ENCODE data around the gene TBC1D32.
A peak's percentile ranks its signal among the peaks of the same experiment; 100 is the strongest.
"Not testable (repeated sequence)": the region's sequence is repeated elsewhere in the genome, so short reads cannot be mapped to it uniquely, and the experiment has no call there.

Gene TBC1D32, protein sequence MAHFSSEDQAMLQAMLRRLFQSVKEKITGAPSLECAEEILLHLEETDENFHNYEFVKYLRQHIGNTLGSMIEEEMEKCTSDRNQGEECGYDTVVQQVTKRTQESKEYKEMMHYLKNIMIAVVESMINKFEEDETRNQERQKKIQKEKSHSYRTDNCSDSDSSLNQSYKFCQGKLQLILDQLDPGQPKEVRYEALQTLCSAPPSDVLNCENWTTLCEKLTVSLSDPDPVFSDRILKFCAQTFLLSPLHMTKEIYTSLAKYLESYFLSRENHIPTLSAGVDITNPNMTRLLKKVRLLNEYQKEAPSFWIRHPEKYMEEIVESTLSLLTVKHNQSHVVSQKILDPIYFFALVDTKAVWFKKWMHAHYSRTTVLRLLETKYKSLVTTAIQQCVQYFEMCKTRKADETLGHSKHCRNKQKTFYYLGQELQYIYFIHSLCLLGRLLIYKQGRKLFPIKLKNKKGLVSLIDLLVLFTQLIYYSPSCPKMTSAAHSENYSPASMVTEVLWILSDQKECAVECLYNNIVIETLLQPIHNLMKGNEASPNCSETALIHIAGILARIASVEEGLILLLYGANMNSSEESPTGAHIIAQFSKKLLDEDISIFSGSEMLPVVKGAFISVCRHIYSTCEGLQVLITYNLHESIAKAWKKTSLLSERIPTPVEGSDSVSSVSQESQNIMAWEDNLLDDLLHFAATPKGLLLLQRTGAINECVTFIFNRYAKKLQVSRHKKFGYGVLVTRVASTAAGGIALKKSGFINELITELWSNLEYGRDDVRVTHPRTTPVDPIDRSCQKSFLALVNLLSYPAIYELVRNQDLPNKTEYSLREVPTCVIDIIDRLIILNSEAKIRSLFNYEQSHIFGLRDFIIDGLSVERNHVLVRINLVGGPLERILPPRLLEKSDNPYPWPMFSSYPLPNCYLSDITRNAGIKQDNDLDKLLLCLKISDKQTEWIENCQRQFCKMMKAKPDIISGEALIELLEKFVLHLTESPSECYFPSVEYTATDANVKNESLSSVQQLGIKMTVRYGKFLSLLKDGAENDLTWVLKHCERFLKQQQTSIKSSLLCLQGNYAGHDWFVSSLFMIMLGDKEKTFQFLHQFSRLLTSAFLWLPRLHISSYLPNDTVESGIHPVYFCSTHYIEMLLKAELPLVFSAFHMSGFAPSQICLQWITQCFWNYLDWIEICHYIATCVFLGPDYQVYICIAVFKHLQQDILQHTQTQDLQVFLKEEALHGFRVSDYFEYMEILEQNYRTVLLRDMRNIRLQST

DNA sequence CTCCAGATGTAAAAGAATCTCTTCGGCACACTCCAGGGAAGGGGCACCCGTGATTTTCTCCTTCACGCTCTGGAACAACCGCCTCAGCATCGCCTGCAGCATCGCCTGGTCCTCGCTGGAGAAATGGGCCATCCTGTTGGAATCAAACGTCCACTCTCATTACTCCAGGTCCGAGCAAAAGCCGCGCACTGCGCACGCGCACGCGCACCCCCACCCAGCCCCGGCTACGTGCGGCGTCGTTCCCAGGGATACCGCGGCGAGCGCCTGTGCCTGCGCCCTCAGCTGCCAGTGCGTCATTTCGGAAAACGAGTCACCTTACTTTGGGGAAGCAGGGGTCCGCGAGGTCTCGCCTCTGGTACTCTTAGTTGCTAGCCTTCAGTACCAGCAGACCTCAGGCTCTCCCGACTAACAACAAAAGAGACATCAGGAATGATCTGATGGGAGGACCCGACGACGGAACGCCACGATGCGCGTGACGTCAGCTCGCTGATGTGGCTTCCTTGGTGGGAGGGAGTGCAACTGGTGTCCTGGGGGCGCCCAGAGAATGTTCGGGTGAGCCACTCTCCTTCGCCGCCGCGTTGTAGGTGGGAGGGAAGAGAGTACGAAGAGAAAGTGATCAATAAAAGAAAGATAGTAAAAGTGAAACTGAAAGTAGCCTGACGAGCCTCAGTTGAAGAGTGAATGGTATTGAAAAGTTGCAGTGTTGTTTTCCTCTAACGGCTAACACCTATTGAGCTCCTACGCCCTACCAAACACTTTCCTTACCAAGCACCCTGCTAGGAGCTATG, at the start of gene TBC1D32:
TBC1D32 (minus strand) TSS at position 182 of the 788 bp plus-strand sequence; CDS start at position 132, 50 bp downstream.
- DNase-seq: peak; percentile 90

DNA sequence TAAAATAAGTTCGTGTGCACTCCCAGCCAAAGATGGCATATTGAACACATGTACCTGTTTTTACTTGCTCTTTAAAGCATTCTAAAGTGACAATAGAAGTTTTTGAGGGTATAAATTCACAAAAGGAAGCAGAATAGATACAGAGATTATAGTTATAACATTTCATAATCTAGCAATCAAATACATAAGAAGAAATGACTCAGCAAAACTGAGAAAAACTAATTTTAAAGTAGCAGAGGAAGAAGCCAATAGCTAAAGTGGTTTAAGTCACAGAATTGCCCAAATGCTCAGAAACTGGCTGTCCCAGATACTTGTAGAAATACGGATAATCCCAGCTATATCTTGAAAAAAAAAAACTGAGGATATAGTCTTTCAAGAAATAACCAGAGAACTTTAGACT, 49.2 kb upstream of the TBC1D32 start:
- DNase-seq: no peak

DNA sequence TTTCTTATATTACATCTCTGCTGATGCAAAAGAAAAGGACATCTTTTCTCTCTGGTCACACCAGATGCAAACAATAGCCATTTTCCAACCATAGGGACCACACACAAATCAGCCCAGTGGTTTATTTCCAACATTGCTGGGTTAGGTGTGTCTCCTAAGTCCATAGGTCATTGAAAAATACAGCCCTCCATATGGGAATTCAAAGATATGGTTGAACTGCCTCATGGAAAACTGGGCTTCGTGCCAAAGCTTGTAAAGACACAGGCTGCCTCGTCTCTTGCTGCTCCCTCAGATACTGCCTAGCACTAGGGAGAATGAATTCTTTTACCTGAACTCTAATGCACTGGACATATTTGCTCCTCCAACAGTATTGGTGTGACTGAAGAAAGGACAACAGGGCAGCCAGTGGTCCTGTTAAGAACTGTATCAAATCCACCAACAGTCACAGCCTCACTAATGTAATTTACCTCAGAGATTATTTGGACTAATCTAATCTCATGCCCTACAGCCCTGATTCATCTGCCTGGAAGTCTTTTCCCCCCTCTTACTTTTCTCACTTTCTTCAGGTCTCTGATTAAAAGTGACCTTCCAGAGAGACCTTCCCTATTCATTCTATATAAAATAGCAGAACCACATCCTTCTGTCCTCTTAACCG, 48.3 kb upstream of the TBC1D32 start:
- no peak for DNase-seq

DNA sequence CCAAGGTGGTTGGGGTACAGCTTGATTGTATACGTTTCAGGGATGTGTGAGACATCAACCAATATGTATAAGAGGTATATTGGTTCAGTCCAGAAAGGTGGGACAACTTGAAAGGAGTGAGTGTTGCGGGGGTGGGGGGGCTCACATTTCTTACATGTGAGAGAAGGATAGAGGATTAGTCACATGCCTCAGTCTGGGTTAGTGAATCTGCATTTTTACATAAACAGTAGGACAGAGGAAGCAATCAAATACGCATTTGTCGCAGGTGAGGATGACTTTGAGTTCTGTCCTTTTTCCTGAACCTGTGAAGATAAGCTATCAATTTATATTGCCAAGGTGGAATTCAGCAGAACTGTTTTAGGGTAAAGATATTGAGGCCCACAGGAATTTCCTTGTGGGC, 42.1 kb upstream of the TBC1D32 start:
- no peak for DNase-seq

DNA sequence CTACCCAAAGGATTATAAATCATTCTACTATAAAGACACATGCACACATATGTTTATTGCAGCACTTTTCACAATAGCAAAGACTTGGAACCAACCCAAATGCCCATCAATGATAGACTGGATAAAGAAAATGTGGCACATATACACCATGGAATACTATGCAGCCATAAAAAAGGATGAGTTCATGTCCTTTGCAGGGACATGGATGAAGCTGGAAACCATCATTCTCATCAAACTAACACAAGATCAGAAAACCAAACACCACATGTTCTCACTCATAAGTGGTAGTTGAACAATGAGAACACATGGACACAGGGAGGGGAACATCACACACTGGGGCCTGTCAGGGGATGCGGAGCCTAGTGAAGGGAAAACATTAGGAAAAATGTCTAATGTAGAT, 39.9 kb upstream of the TBC1D32 start:
- DNase-seq: not testable (repeated sequence)

DNA sequence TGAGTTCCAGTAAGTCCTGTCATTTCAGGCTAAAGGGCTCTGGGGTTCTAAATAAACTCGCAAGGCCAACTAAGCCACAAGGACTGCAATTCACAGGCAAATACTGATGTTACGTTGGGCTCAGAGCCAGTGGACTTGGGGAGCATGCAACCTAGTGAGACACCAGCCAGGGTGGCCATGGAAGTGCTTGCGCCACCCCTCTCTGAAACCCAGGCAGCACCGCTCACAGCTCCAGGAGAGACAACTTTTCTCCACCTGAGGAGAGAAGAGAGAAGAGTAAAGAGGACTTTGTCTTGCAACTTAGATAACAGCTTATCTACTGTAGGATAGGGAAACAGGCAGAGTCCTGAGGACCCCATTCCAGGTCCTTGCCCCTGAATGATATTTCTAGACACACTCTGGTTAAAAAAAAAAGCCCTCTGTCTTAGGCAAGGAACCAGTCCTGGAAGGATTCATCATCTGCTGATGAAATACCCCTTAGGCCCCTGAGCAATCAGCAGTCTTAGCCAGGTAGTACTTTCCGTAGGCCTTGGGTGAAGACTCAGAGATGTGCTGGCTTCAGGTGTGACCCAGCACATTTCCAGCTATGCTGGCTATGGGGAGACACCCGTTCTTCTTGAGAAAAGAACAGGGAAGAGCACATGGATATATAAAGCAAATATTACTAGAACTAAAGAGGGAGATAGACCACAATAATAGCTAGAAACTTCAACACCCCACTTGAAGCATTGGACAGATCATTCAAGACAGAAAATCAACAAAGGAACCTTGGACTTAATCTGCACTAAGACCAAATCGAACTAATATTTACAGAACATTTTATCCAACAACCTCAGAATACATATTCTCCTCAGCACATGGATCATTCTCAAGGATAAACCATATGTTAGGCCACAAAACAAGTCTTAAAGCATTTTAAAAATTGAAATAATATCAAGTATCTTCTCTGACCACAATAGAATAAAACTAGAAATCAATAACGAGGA, 31.5 kb upstream of the TBC1D32 start:
- DNase-seq: no peak

DNA sequence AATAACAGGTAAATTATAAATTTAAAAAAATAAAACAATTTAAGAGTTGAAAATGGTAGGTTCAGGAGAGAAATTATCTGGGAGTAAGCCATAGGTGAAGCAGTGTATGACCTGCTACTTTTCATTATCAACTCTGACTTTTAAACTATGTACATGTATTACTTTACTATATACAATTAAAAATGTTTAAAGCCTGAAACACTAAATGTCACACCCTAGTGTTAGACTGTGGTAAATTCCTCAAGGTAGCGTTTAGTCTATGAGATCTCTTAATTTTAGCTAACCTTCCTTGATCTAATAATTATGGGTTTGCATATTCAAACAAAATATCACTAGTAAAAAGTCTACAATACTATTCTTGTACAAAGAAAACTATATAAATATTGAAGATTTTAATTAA, 22.3 kb upstream of the TBC1D32 start:
- no peak for DNase-seq

DNA sequence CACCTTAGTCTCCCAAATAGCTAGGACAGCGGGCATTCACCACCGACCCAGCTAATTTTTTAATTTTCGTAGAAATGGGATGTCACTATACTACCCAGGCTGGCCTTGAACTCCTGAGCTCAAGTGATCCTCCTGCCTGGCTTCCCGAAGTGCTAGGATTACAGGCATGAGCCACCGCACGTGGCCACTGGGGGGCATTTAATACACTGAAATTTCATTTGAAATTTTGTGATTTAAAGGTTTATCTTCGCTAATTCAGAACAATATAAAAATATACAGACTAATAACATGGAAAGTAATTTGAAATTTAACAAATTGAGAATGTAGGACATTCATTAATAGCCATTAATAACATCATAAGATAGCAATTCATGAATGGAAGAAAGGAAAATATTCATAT, 20.5 kb upstream of the TBC1D32 start:
- no peak for DNase-seq

DNA sequence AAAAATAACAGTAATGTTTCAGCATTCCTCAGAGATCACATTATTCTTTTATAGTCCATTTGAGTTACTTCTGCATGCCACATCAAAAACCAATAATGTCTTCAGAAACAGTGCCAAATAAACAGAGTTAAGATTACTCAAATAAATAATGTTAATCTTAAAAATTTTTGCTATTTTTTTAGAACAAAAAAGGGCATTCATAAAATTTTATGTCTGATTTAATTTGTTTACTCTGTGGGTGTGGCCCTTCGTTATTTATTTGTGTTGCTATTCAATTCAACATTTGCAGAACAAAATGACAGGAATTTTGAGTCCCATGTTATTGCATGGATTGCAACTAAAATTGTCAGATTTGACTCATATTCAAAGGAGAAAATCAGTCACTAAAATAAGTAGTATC, 18.7 kb upstream of the TBC1D32 start:
- DNase-seq: no peak

DNA sequence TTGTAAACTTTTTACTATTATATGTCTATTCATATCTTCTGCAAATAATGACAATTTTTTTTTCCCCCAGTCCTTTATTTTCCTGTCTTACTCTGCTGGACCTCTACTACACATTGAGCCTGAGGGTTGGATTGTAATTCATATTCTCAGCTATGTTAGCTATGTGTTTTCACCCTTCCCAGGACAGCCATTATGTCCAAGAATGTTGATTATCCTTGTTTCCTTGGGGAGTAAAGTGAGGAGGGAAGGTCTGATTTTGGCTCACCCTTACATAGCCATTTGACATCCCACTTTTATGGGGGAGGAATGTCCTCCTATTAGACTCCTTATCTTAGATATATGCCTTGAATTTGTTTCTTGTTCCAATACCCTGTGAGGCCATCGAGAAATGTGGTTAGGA, 17.6 kb upstream of the TBC1D32 start:
- no peak for DNase-seq

DNA sequence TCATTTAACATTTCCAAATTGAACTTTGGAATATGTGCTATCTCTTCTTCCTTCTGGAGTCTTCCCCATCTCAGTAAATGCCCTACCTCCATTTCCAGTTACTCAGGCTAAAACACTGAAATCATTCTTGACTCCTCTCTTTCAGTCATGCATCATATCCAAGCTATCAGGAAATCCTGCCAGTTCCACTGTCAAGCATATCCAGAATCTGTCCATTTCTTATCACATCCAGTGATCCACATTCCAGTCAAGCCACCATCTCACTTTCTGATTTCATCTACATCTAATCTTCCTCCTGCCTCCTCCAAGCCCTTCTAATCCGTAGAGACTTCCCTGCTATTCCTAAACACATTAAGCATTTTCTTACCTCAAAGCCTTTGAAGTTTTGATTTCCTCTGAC, 15.3 kb upstream of the TBC1D32 start:
- no peak for DNase-seq

DNA sequence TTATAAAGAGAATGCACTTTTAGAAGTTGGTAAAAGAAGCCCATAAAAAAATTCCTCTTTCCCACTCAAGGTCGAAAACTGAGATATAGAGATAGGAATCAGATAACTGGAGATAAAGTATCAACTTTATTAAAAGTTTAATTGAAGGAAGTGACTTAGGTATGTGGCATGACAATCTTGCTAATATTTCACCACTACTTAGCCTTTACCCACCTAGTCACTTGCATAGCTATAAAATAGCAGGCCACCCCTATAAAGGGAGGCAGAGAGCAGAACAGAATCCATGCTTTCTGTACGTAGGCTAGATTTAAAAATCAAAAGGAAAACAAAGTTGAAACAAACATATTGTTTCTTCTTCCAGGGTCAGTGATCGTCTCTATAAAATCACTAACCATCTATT, 13.2 kb upstream of the TBC1D32 start:
- DNase-seq: no peak

DNA sequence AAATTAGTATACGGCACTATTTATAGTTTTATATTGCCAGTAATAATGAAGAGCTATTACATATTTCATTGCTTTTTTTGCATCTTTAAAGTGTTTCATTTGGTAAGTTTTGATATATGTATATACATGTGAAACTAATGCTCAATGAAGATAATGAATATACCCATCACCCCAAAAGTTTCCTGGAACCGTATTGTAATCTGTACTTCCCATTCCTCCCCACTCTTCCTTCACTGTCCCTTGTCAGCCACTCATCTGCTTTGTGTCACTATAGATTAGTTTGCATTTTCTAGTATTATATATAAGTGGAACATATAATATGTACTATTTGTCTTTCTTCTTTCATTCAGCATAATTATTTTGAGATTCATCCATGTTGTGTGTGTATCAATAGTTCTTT, 10.3 kb upstream of the TBC1D32 start:
- DNase-seq: no peak

DNA sequence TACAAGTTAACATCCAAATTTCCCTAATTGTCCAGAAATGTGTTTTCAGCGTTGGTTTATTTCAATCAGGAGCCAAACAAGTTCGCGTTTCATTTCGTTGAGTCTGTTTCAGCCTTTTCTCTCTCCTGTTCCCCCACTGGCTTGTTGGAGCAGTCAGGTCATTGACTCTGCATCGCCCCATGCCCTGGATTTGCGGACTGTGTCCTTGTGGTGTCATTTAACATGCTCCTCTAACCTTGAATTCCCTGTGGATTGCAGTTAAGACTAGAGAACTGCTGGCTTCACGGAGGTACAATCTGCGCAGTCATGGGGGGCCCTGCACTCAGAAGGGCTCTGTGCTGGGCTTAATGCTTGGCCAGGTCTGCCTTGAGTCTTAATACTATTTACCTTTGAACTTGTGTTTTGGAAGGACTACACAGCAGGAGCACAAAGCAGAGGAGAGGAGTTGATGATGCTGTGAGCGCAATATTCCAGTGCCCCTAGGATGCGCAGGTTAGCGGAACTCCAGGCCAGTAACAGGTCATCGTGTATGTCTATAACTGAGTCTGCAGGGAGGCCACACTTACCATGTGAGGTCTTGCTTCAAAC, 5.5 kb upstream of the TBC1D32 start:
- DNase-seq: no peak

DNA sequence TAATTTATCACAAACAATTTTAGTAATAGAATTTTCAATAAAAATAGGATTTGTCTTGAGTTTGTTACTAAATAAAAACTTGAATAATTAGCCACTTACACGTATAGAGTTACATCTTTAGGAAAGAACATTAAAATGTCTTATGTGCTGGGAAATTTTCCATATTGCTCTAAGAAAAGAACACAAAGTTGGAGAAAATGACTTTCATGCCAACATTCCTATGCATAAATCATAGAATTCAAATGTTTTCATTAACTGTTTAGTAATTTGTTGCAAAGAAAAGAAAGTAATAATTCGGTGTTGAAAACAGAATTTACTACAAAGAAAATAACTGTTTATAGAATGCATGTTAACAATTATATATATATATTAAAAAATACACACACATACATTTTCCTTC, 4.7 kb upstream of the TBC1D32 start:
- no peak for DNase-seq

DNA sequence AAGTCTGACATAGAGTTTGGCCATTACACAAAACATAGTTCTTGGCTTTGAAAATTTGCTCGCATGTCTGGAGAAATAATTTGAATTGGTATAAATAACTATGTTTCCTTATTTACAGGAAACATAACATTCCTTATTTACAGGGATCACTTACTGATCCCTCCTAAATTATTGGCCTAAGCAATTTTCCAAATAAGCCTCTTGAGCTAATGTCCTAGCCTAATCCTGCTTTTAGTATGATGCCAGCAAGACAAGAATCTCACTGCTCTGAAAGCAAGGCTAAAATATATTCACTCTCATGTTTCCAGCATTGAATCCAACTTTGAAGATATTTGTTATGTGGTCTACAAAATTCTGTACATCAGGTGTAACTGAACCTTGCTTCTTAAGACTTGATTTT, 4.1 kb upstream of the TBC1D32 start:
- DNase-seq: no peak

DNA sequence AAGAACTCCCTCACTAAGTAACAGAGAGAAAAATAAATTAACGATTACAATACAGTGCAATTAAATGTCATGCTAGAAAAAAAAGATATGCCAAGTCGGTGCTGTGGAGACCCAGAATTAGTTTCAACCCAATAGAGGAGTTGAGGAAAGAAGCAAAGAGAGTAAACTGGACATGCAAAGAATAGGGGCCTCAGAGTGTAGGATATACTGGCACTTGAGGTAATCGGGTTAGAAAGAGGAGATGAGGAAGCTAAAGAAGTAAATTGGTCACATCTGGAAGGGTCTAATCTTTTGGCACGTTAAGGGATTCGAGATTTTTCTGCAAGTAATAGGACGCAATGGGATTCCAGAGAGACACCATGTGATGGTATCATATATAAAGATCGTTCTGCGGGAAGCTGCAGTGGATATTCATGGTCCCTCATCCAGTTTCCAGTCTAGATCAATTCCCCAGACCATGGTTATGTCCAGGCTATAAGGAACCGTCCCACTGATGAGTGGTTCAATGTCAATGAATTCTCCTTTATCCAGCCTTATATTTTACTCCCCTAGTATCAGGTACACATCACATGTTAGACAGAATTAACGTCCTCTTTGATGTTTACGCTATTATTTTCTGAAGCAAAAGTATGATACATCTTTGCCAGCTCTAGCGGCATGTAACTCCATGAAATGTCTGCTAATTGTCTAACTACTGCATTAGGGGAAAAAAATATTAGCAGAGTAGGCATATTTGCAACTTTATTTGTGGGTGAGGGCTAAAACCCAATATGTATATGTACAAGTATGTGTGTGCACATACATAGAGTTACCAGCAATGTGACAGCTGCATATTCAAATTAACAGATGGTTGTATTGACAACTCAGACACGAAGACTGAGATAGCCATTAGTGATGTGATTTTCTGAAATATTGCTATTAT, 1.1 kb upstream of the TBC1D32 start:
- no peak for DNase-seq

DNA sequence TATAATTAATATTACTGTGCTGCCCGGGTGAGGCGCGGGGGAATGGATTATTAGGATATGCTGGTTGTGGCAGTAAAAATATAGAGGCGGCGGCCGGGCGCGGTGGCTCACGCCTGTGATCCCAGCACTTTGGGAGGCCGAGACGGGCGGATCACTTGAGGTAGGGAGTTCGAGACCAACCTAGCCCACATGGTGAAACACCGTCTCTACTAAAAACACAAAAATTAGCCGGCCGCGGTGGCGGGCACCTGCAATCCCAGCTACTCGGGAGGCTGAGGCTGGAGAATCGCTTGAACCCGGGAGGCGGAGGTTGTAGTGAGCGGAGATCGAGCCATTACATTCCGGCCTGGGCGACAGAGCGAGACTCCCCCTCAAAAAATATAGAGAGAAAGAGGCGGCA, 586 bp downstream of the TBC1D32 start:
- not testable (repeated sequence) for DNase-seq

DNA sequence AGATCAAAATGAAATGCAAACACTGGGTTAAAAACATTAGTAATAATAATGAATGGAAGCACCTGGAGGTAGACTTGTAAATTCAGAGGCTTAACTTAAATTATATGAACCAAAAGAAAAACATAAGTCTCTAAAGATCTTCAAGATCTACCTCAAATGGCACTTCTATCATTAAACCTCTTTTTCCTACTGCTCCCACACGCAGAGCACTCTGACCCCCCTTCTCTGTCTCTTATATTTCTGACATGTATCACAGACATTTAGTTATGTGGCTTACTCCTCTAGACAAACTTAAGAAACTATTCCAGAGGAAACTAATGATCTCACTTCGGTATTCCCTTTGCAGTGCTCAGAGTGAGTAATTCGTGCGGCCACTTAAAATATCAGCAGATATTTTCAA, 1.1 kb downstream of the TBC1D32 start:
- peak; percentile 7 for DNase-seq
